Psoas muscle (tissue), 8 donors: ENCODE measurements around the gene NPFF. TPM values are rescaled to one million over a fixed set of nuclear protein-coding genes. Genes with fewer than 3 reads are reported as not detected.
"Not testable (repeated sequence)": the region's sequence is repeated elsewhere in the genome, so short reads cannot be mapped to it uniquely, and the experiment has no call there.

ENCODE experiments used
- ATAC-seq, 4 donors: fragments of 200-7000 bp; cut with Tn5 transposase; one replicate each; pipeline ENCODE4 v1.9.1; 2020; ENCODE audit warnings: moderate library complexity in 3 of 4, mild to moderate bottlenecking in 2 of 4
- DNase-seq, 2 donors: peaks; one replicate each; pipeline ENCODE4 v3.0.0-alpha.2; 2020
- H3K27ac ChIP-seq: fragments of 200-600 bp; one replicate; pipeline ENCODE4 v1.8.0; 2022
- H3K27me3 ChIP-seq, 3 donors: fragments of 200-600 bp in 1 of 3; one replicate each; pipeline versions ENCODE4 v1.6.1 to v1.8.0; 2013 to 2022; ENCODE audit warnings: low read length in 2 of 3, mild to moderate bottlenecking in 2 of 3, moderate library complexity in 1 of 3; ENCODE audit not compliant: insufficient read depth in 3 of 3
- H3K36me3 ChIP-seq, 2 donors: fragments of 200-600 bp in 1 of 2; one replicate each; pipeline versions ENCODE4 v1.6.1 to v1.8.0; 2013 to 2022; ENCODE audit warnings: low read depth in 1 of 2, mild to moderate bottlenecking in 1 of 2, moderate library complexity in 1 of 2; ENCODE audit not compliant: insufficient read depth in 1 of 2
- H3K4me1 ChIP-seq: fragments of 200-600 bp; one replicate; pipeline ENCODE4 v1.8.0; 2022
- H3K4me3 ChIP-seq: fragments of 200-600 bp; one replicate; pipeline ENCODE4 v1.8.0; 2022; ENCODE audit warnings: mild to moderate bottlenecking
- H3K9me3 ChIP-seq: fragments of 200-600 bp; one replicate; pipeline ENCODE4 v1.8.0; 2022
- CTCF ChIP-seq: fragments of 200-600 bp; IDR thresholded peaks from one replicate; pipeline ENCODE4 v1.8.0; 2022; ENCODE audit warnings: antibody characterized with exemption
- WGBS, 3 donors: extraction: QIAGEN DNeasy Blood & Tissue Kit; methylation state at CpG; one replicate each; pipeline versions ENCODE4 v1.1.6 to v1.1.7; 2013; 5-methylcytosine and 5-hydroxymethylcytosine counted together
- intact Hi-C, 2 donors: fragments of 100-400 bp; cut with DNase I; formaldehyde crosslinking; loops; one replicate each; pipeline versions ENCODE4 v1.11.0 to v1.14.2; 2022
- polyA plus RNA-seq, 3 donors: library from polyadenylated mRNA; stranded (reverse); fragments of 200-250 nt; gene quantifications; one replicate each; pipeline ENCODE4 v1.2.3, GENCODE V29; 2013
- total RNA-seq, 4 donors: library from RNA; stranded (reverse); fragmentation: NEBNext Ultra II Directional in 2 of 4; extraction: Animal tissue kit (Norgen Biotek cat#: 25700) in 2 of 4; gene quantifications; one replicate each; pipeline versions ENCODE4 v1.2.1 to v1.2.4, GENCODE V29; 2021 to 2023
- donor health status: healthy with polysubstance abuse.
- donor health status: DM: no; HTN: no; CAD: no; lungs with moderate emphysema.
- donor health status: Bipolar disorder and iron deficiency.
- donor health status: healthy.
- donor health status: DM: yes; HTN: yes; CAD: no.
- donor health status: DM: no; HTN: no; CAD: no.
- donor health status: DM: no; HTN: no; CAD: no.
- donor health status: DM: yes; HTN: yes; CAD: no.

Gene NPFF
- total and polyA plus RNA-seq, 7 donors, result not detected

- intact Hi-C loops, result no loop called here
Measured at GRCh38 chr12:53482626-53483168, 24.6 kb downstream of the NPFF start.

DNA sequence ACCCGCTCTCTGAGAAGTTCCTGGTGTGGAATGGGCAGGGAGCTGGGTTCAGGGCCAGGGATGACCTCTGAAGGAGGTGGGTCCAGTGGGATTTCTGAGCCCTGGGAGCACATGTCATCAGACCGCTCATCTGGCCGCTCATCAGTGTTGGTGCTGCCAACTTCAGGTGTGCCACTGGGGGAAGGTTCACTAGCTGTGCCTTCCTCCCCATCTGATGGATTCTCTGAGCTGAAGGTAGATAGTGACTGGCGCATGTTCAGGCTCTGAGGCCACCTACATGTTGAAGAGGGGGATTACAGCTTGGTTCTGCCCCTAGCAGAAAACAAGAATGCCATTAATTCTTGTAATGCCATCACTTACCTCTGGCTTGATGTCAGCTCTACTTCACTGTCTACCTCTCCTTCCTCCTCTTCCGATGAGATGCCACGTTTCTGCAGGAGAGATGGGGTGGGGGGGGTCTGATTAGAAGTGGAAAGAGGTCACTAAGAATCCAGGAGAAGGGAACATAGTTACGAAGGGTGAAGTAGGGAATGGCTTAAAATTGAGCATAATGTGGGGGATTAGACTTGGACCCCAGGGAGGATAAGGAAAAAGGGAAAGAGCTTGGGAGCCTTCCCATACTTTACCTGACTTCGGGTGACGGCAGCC lies 25.2 kb downstream of the NPFF start:
- 54 to 74% (median 58%) methylated on average over 8 to 9 of the region's 9 CpGs for WGBS, 3 donors
- peak; percentile 10 for TF ChIP-seq CTCF
- H3K9me3 ChIP-seq, result no peaks in the 10 kb centered on the region
- peaks cover under 1 to 91% of the 10 kb centered on the region in 2 donors for H3K36me3 ChIP-seq
- no peaks in the 10 kb centered on the region for H3K27me3 ChIP-seq
- ATAC-seq, result peak in 2 of 4 donors; percentile 9 to 15
- no peak overlapping the region for H3K27ac ChIP-seq
- intact Hi-C loops, result no loop called here
- no peak overlapping the region for H3K4me3 ChIP-seq
- no peak for DNase-seq
- peaks cover 19% of the 10 kb centered on the region for H3K4me1 ChIP-seq

More at GRCh38 chr12:53482626-53483168, 24.6 kb downstream of the NPFF start:
- Histone ChIP-seq H3K27me3 (no peaks in the 10 kb centered on the region), H3K9me3 (no peaks in the 10 kb centered on the region), H3K4me3 (no peak overlapping the region), H3K4me1 (peaks cover 19% of the 10 kb centered on the region), H3K27ac (peak overlapping the region; percentile 2), H3K36me3 (peaks cover 0 to 86% of the 10 kb centered on the region in 2 donors)
- WGBS, 3 donors, result 61 to 68% (median 62%) methylated on average over 17 to 18 of the region's 18 CpGs
- DNase-seq, result peak in 1 of 2 donors; percentile 55
- TF ChIP-seq CTCF, result no peak
- ATAC-seq, result peak; percentile 3 to 20 (median 7)

DNA sequence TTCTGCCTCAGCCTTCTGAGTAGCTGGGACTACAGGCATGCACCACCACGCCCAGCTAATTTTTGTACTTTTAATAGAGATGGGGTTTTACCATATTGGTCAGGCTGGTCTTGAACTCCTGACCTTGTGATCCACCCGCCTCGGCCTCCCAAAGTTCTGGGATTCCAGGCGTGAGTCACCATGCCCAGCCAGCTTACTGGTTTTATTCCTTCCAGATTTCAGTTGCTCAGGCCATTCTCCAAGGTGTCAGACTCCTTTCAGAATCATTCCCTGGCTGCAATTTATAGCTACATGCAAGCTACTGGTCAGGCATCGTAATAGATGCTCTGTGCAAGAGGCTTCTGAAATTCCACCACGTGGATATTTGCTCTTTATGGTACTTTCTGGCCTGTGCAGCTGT lies 25.8 kb downstream of the NPFF start:
- 35 to 60% (median 46%) methylated on average over 6 of the region's 6 CpGs for WGBS, 3 donors
- peaks cover 19% of the 10 kb centered on the region for H3K4me1 ChIP-seq

GRCh38 chr12:53480491-53481442 lies 26.5 kb downstream of the NPFF start:
- H3K36me3 ChIP-seq, result peaks cover 10 to 97% of the 10 kb centered on the region in 2 donors
- H3K4me1 ChIP-seq, result peaks cover 20% of the 10 kb centered on the region
- H3K27me3 ChIP-seq, result no peaks in the 10 kb centered on the region
- TF ChIP-seq CTCF, result no peak
- H3K4me3 ChIP-seq, result no peak overlapping the region
- DNase-seq (no peak), ATAC-seq (no peak)
- WGBS, 3 donors, result 69 to 76% (median 70%) methylated on average over 12 of the region's 12 CpGs
- H3K9me3 ChIP-seq, result no peaks in the 10 kb centered on the region
- no peak overlapping the region for H3K27ac ChIP-seq
- intact Hi-C loops, result no loop called here

More for the DNA sequence above, 25.8 kb downstream of the NPFF start:
- H3K27ac ChIP-seq, DNase-seq, intact Hi-C loops, H3K27me3 ChIP-seq, ATAC-seq, H3K4me3 ChIP-seq, H3K9me3 ChIP-seq: not testable (repeated sequence)
- peaks cover 7 to 96% of the 10 kb centered on the region in 2 donors for H3K36me3 ChIP-seq

GRCh38 chr12:53479331-53479730 lies 28.0 kb downstream of the NPFF start:
- Histone ChIP-seq H3K9me3 (no peaks in the 10 kb centered on the region), H3K27me3 (no peaks in the 10 kb centered on the region), H3K4me3 (no peak overlapping the region), H3K36me3 (peaks cover 16 to 98% of the 10 kb centered on the region in 2 donors), H3K27ac (peak overlapping the region; percentile 62), H3K4me1 (peaks cover 33% of the 10 kb centered on the region)
- DNase-seq (no peak), ATAC-seq (no peak)
- WGBS, 3 donors, result 62 to 78% (median 64%) methylated on average over 5 of the region's 5 CpGs
- no peak for TF ChIP-seq CTCF
- intact Hi-C loops, result no loop called here
